Measurements from ENCODE around the gene MRTFA.
A peak's percentile ranks its signal among the peaks of the same experiment; 100 is the strongest.
"Not testable (repeated sequence)": the region's sequence is repeated elsewhere in the genome, so short reads cannot be mapped to it uniquely, and the experiment has no call there.

Gene MRTFA

DNA sequence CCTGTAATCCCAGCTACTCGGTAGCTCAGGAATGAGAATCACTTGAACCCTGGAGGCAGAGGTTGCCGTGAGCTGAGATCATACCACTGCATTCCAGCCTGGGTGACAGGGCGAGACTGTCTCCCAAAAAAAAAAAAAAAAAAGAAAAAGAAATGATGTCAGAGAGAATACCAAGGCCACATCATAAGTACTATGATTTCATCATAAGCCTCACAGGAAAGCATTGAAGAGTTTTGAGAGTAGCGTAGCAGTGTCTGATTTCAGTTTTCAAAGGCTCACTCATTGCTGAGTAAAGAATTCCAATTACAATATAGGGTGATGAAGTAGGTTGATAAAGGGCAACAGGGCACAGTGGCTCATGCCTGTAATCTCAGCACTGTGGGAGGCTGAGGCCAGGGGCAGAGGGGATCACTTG lies 88.8 kb downstream of the MRTFA start:
- DNase-seq = no peak

DNA sequence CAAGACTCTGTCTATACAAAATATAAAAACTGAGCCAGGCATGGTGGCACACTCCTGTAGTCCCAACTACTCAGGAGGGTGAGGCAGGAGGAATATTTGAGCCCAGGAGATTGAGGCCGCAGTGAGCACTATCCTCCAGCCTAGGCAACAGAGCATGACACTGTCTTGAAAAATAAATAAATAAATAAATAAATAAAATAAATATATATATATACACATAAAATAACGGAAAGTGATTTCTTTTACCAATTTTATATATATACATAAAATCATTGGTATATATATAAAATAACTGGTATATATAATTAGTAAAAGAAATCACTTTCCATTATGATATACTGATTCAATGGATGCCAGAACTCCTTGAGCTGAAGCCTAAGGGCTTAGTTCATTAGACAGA lies 91.8 kb downstream of the MRTFA start:
- DNase-seq = no peak

DNA sequence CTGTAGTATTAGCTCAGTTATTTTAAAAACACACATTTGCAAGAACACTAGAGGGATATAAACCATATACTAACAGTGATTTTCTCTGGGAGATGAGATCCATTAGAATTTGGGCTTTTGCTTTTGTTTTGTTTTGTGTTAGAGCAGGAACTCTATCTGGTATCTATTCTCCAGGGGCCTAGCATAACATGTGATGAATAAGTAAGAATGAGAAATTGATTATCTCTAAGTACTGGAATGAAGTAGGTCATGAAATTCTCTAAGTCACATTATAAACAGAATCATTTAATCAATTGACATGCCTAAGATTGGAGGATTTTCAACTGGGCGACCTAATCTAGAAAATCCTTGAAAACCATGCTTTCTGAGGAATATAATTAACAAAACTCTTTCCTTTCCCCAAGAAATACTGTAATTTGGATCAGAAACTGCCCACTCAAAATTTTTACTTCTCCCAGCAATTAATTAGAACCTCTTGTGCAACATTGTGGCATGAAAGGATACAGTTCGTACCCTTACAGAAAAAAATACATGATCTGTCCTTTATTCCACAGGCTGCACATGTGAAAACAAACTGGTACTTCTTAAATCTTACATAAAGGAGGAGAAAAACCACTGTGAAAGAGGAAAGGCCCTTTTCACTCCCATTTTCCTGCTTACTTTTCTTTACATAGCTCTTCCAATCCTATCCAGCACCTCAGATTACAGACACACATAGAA lies 93.5 kb downstream of the MRTFA start:
- no peak for DNase-seq

DNA sequence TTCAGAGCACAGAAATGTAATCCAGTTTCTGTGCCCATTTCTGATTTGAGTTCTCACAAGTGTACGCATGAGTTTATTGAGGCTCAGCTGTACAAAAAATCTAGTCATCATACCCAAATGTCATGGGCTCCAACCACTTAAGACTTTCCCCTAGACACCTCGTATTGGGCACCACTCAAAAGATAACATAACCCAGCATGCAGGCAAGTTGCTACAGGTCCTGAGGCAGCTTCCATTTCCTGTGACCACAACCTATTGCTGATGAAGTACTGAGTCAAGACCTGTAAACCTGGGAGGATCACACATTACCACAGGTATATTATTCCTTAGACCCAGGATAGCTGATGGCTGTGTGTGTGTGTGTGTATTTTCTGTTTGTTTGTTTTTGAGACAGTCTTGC lies 95.2 kb downstream of the MRTFA start:
- DNase-seq = no peak

DNA sequence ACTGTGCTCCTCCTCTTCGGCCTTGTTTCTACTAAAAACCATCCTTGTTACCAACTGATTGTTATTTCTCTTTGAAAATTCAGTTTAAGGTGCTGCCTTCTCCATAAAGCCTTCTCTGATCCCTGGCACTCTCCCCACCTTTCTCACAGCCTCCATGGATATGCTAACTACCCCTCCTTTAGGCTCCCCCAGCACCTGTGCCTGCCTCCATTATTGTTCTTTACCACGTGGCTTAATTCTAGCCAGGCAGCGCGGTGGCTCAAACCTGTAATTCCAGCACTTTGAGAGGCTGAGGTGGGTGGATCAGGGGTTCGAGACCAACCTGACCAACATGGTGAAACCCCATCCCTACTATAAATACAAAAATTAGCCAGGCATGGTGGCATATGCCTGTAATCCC lies 96.3 kb downstream of the MRTFA start:
- DNase-seq = no peak

DNA sequence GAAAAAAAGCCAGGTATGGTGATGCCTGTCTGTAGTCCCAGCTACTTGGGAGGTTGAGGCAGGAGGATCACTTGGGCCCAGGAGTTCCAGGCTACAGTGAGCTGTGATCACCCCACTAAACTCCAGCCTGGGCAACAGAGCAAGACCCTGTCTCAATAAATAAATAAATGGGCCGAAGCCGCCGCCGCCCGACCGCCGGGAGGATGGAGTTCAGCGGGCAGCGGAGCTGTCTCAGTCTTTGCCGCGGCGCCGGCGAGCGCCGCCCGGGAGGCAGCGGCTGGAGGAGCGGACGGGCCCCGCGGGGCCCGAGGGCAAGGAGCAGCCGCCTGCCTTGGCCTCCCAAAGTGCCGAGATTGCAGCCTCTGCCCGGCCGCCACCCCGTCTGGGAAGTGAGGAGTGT lies 100.4 kb downstream of the MRTFA start:
- DNase-seq = not testable (repeated sequence)

DNA sequence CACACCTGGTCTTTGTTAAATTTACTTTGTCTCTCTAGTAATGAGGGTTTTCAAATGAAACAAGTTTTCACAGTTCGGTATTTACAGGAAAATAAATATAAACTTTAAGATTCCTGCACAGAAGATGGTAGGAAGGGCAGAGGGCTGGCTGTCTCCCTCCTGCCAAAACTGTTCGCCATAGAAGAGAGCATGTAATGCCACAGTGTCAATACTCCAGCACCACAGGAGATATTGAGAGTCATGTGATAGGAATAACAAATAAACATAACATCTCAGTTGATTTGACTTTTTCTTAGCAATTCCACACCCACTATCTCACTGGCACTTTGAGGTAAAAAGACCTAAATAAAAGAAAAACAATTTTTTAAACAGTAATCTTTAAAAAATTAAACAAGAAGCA lies 100.9 kb downstream of the MRTFA start:
- no peak for DNase-seq

DNA sequence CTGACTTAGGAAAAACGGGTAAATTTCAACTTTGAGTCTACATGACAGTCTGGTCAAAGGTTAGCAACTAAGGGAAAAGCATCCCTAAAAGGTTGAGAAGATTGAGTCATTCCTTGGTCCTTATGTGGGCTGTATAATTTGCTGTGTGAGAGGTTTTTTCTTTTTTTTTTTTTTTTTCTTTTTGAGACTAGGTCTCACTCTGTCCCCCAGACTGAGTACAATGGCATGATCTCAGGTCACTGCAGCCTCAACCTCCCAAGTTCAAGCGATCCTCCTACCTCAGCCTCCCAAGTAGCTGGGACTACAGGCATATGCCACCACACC lies 101.4 kb downstream of the MRTFA start:
- DNase-seq = no peak

DNA sequence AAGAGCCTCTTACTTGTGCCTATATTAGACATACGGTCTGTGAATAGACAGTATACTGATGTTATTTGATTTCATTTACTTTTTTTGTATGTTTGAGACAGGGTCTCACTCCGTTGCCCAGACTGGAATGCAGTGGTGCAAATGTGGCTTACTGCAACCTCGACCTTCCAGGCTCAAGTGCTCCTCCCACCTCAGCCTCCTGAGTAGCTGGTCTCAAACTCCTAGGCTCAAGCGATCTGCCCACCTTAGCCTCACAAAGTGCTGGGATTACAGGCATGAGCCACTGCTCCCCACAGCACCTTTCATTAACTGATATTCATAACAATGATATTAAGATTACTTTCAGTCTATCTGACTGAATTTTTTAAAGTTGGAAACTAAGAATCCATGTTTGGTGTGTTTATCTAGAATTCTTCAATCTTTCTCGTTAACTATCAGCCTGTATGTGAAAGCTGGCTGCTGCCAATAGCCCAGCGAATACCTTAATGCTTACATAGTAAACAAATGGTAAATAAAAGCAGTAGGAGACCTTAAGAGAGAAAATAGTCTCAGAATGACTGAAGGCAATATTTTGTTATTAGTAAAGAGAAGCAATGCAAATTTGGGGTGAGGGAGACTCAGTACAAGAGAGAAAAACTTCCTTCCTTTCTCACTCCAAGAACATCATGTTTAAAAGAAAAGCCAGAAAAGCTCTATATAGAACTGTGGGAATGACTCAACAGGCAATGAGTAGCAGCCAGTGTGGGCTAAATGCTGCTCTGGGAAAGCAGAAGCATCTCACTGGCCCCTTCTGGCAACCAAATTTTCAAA lies 101.9 kb downstream of the MRTFA start:
- no peak for DNase-seq

DNA sequence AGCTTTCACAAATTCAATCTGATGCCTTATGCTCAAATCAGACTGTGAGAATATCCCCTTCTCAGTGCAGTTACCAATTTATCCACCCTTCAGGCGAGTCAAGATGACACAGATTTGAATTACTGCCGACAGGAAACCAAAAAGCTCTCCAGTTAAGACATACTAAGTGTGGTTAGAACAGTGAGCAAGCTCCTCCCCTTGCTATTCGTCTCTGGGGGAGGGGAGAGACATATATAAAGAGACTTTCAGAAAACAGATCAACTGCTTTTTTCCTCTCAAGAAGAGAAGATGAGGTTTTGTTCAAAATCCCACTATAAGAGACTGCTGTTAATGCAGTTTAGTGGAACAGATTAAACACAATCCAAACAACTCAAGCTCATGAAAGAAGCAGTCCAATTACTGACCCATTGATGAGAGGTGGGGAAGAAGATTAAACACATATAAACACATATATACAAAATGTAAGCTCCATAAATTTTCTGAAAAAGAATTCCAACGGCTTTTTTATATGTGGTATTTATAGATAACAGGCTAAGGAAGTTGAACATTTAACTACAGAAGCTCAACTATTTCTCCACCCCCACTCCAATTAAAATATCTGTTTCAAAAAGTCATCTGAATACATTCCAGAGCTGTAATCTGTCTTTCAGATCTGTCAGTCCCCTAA lies 102.7 kb downstream of the MRTFA start:
- no peak for DNase-seq

DNA sequence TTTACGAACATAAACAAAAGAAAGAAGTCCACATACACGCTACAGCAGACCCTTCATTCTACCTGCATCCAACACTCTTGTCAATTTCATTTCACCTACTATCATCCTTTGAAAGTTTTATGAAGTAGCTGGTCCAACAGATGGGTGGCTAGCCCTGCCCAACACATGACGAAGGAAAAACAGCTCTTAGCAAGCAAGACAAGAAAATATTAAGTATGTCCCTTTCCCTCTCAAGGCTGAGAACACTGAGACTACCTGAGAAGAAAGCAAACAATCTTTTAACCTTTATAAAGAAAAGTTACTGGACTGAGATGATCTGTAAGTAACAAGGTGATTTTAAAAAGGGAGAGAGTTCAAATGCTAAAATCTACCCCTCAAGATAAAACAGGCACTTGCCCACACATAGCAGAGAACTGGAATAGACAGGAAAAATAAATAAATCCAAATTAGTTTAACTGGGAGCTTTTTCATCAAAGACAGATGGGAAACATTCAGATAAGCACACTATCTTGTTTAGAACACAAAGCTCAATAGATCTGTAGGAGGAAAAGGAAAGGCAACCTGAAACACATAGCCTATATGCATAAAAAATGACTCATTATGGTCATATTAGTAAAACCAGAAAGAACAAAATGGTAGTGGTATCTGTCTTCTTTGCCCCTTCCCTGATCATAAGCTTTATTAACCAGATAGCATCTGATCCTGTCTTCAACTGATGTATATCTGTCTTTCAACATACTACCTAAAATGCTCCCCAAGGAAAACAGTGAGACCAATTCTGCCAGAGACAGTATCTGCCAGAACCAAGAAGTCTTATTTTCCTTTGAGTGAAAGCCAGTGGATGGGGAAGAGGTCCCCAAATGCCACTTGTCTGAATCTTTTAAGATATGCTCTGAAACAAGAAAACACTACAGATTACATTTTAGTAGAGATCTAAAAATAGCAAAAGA lies 104.3 kb downstream of the MRTFA start:
- no peak for DNase-seq

DNA sequence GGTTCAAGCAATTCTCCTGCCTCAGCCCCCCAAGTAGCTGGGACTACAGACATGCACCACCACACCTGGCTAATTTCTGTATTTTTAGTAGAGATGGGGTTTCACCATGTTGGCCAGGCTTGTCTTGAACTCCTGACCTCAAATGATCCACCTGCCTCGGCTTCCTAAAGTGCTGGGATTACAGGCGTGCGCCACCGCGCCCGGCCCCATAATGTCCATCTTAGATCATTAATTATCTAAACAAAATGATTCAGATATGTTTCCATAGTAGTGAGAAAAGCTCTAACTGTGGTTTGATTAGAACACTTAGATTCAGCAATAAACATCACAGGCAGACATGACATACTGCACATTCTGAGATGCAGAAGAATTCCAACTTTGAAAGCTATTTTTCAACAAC lies 106.1 kb downstream of the MRTFA start:
- not testable (repeated sequence) for DNase-seq

DNA sequence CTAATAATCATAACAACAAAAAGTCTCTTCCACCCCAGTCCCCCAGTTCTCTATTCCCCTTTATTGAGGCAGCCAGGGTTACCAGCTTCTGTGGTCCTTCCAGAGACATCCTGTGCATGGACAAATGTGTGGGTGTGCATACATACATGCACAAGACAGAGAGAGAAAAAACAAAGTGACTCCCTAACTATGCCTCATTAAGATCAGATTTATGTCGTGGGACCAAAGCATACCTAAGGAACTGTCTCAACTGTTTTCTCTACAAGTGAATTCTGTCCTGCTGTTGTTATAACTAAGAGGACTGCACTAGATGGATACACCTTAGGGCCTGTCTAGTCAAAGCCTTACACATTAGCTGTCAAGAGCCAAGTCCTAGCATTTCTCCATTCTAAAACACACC lies 106.7 kb downstream of the MRTFA start:
- DNase-seq = no peak

DNA sequence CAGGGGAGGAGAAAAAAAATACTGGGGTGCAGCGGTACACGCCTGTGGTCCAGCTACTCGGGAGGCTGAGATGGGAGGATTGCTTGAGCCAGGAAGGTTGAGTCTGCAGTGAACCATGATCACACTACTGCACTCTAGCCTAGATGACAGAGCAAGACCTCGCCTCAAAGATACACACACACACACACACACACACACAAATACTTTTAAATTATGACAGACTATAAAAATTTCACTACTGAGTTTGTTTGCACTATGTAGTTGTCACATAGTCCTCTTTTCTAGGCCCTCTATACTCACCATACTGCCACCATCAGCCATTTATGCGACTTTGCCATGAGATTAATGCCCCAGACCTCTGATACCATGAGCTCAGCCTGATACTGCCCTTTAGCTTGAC lies 109.6 kb downstream of the MRTFA start:
- no peak for DNase-seq

DNA sequence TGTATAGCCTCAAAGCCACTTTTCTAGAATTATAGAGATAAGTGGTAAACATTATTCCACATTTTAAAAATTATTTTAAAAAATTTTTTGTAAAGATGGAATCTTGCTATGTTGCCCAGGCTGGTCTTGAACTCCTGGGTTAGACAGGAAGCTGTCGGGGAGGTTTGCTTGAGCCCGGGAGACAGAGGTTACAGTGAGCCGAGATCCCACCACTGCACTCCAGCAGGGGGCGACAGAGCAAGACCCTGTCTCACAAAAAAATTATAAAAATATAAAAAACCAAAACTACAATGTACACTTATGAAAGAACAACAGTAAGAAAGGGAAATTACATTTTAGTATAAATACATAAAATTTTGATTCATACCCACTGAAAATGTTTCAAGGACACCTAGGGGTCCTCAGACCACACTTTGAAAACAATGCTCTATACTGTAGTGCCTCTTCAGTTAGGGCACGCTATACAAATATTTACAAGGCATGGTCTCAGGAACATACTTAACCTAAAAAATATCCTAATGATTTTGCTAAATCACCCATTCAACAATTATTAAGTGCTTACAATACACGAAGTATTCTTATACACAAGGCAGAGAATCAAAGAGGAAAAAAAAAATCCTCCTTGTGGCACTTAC lies 111.2 kb downstream of the MRTFA start:
- DNase-seq = peak; percentile 42

DNA sequence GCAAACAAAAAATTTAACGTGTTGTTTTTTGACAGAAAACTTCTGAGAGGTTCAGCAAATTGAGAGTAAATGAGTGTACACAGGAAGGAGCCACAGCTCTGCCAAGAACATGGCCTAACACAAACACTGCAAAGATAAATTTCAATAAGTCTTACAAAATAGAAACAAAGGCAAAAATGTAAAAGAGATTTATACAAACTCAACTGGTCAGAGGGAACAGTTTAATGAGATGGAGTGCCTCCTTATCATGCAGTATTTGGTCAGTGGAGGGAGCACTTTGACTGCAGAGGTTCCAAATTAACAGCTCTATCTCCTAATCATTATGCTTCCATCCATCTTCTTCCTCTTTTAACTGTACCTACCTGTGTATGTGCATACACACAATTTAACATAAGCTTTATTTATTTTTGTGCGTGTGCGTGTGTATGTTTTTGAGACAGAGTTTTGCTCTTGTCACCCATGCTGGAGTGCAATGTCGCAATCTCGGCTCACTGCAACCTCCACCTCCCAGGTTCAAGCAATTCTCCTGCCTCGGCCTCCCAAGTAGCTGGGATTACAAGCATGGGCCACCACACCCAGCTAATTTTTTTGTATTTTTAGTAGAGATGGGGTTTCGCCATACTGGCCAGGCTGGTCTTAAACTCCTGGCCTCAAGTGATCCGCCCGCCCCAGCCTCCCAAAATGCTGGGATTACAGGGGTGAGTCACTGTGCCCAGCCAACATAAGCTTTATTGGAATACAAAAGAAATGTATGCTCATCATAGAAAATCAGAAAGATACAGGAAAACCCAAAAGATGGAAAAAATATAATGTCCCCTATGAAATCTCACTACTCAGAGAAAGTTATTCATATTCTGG lies 111.9 kb downstream of the MRTFA start:
- no peak for DNase-seq

DNA sequence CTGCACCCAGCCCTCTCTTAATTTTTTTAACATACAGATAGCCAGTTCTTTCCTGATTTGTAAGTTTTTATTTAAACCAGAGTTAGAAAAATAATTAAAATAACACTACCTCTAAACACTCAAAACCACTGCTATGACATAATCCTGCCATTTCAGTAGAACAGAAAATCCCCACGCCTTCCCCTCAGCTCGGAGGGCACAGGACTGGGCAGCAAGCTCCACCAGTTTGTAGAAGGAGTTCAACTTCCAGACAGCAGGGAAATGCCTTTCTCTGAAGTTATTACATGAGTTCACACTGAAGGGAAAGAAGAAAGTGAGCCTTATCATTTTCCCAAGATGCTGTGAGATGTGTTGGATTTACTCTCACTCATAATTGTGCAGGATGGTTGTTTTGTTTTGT lies 114.4 kb downstream of the MRTFA start:
- no peak for DNase-seq

DNA sequence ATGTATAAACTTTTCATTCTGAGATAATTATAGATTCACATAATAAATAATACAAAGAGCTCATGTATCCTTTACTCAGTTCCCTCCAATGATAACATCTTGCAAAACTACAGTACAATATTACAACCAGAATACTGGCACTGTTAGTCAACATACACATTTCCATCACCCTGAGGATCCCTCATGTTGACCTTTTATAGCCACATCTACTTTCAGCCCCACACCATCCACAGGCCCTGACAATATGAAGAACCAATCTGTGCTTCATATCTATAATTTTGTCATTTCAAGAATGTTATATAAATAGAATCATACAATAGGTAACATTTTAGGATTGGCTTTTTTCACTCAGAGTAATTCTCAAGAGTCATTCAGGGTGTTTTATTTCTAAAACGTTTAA lies 115.5 kb downstream of the MRTFA start:
- DNase-seq = no peak

DNA sequence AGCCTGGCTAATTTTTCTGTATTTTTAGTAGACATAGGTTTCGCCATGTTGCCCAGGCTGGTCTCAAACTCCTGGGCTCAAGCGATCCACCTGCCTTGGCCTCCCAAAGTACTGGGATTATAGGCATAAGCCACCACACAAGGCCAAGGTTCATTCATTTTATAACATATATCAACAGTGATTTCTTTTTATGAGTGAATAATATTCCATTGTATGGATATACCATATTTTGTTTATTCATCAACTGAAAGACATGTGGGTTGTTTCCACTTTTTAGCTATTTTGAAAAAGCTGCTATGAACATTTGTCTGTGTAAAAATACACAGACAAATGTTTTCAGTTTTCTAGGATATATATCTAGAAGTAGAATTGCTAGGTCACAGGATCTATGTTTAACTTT lies 116.0 kb downstream of the MRTFA start:
- DNase-seq = no peak

DNA sequence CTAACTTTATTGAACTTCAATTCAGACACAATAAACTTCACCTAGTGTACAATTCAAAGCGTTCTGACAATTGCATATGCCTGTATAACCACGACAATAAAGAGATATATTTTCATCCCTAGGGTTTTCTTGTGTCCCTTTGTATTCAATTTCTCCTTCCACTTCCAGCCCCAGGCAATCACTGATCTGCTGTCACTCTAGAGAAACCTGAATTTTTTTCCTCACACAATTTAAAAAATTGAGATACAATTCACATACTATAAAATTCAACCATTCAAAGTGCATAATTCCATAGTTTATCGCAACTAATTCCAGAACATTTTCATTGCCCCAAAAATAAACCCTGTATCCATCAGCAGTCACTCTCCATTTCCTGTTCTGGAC lies 116.6 kb downstream of the MRTFA start:
- no peak for DNase-seq

DNA sequence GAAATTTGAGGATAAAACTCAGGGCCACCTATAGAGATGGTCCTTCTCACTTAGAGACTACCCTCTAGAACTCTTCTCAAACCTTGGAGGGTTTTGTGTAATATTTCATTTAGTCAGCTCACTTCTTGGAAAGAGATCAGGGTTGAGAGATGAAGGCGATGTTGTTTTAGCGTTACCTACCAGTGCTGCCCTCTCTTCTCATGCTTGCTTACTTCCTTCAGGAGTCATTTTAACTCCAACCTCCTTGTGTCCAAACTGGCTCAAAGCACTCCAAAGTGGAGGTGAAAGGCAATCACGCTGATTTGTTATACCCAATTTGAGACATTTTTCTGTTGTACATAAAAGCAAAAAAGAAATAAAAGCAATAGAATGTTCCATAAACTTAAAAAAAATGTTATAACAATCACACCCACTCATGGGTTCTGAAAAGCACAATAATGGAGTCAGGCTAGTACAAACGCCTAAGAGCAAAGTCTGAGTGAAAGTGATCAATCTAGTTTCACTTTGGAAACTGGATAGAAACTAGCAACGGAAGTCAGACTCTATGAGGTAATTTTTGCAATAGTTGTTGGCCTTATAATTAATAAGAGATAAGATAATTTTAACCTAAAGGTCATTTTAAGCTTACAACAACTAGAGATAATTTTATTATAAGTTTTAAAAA lies 117.1 kb downstream of the MRTFA start:
- DNase-seq = no peak
